ENCODE data around the gene STRA8. TPM values are rescaled to one million over a fixed set of nuclear protein-coding genes. Genes with fewer than 3 reads are reported as not detected.

The STRA8 gene
- total RNA-seq, 2 experiments from 2014 or later: not detected

GRCh38 chr7:135195156-135195555 lies 38.5 kb upstream of the STRA8 start:
- H3K4me1 Mint-ChIP-seq (ENCODE audit: low read depth): peaks cover 7% of the 10 kb centered on the region
- H3K27ac Mint-ChIP-seq: no peak overlapping the region
- no peak overlapping the region for H3K4me3 Mint-ChIP-seq
- no peaks in the 10 kb centered on the region for H3K27me3 Mint-ChIP-seq
- intact Hi-C loops (cut with micrococcal nuclease): no loop called here
- CTCF ChIA-PET: no interaction called here
- POLR2A ChIA-PET: no interaction called here
- H3K36me3 Mint-ChIP-seq: peaks cover 51% of the 10 kb centered on the region
- DNase-seq: no peak
- H3K9me3 Mint-ChIP-seq: no peaks in the 10 kb centered on the region

GRCh38 chr7:135195968-135196629 lies 37.5 kb upstream of the STRA8 start:
- DNase-seq: no peak
- Mint-ChIP-seq H3K9me3 (no peaks in the 10 kb centered on the region), H3K27ac (no peak overlapping the region), H3K4me1 (ENCODE audit: low read depth) (peaks cover 7% of the 10 kb centered on the region), H3K27me3 (no peaks in the 10 kb centered on the region), H3K36me3 (peaks cover 50% of the 10 kb centered on the region), H3K4me3 (no peak overlapping the region)
- ChIA-PET CTCF (no interaction called here), POLR2A (interaction anchor here (1.1 kb wide), 1 partner anchor 15 kb away, joined by 5 read pairs; the partner anchor contains the start of gene WDR91)
- intact Hi-C loops (cut with micrococcal nuclease): no loop called here

- peaks cover 52% of the 10 kb centered on the region for H3K36me3 Mint-ChIP-seq
- DNase-seq: no peak
These were observed 36.3 kb upstream of the STRA8 start for GRCh38 chr7:135197343-135197742.

GRCh38 chr7:135197906-135198655 lies 35.6 kb upstream of the STRA8 start:
- no peak overlapping the region for H3K27ac Mint-ChIP-seq
- CTCF ChIA-PET: interaction anchor here (1.4 kb wide), 1 partner anchor 447 kb away, joined by 7 read pairs; no protein-coding TSS in a partner anchor
- H3K36me3 Mint-ChIP-seq: peaks cover 48% of the 10 kb centered on the region
- no peak overlapping the region for H3K4me3 Mint-ChIP-seq
- POLR2A ChIA-PET: no interaction called here
- DNase-seq: no peak
- H3K4me1 Mint-ChIP-seq (ENCODE audit: low read depth): peaks cover 15% of the 10 kb centered on the region
- no peaks in the 10 kb centered on the region for H3K27me3 Mint-ChIP-seq
- intact Hi-C loops (cut with micrococcal nuclease): no loop called here
- no peaks in the 10 kb centered on the region for H3K9me3 Mint-ChIP-seq

More at GRCh38 chr7:135197343-135197742, 36.3 kb upstream of the STRA8 start:
- Mint-ChIP-seq H3K9me3 (no peaks in the 10 kb centered on the region), H3K4me3 (no peak overlapping the region), H3K27ac (no peak overlapping the region), H3K27me3 (no peaks in the 10 kb centered on the region), H3K4me1 (ENCODE audit: low read depth) (peaks cover 12% of the 10 kb centered on the region)
- intact Hi-C loops (cut with micrococcal nuclease): no loop called here
- POLR2A ChIA-PET: no interaction called here
- CTCF ChIA-PET: no interaction called here

GRCh38 chr7:135199439-135199838 lies 34.2 kb upstream of the STRA8 start:
- H3K27ac Mint-ChIP-seq: no peak overlapping the region
- no peak overlapping the region for H3K4me3 Mint-ChIP-seq
- ChIA-PET POLR2A (no interaction called here), CTCF (no interaction called here)
- H3K27me3 Mint-ChIP-seq: no peaks in the 10 kb centered on the region
- intact Hi-C loops (cut with micrococcal nuclease): no loop called here
- peaks cover 18% of the 10 kb centered on the region for H3K4me1 Mint-ChIP-seq (ENCODE audit: low read depth)
- peaks cover 47% of the 10 kb centered on the region for H3K36me3 Mint-ChIP-seq
- no peak for DNase-seq
- no peaks in the 10 kb centered on the region for H3K9me3 Mint-ChIP-seq

GRCh38 chr7:135200821-135201331 lies 32.8 kb upstream of the STRA8 start:
- Mint-ChIP-seq H3K27me3 (no peaks in the 10 kb centered on the region), H3K9me3 (no peaks in the 10 kb centered on the region), H3K4me1 (ENCODE audit: low read depth) (peaks cover 18% of the 10 kb centered on the region), H3K27ac (no peak overlapping the region), H3K36me3 (peaks cover 51% of the 10 kb centered on the region), H3K4me3 (no peak overlapping the region)
- ChIA-PET POLR2A (no interaction called here), CTCF (no interaction called here)
- intact Hi-C loops (cut with micrococcal nuclease): no loop called here
- DNase-seq: no peak

GRCh38 chr7:135201350-135201749 lies 32.3 kb upstream of the STRA8 start:
- H3K4me1 Mint-ChIP-seq (ENCODE audit: low read depth): peaks cover 20% of the 10 kb centered on the region
- DNase-seq: no peak
- POLR2A ChIA-PET: no interaction called here
- no peaks in the 10 kb centered on the region for H3K9me3 Mint-ChIP-seq
- no peaks in the 10 kb centered on the region for H3K27me3 Mint-ChIP-seq
- H3K4me3 Mint-ChIP-seq: no peak overlapping the region
- intact Hi-C loops (cut with micrococcal nuclease): no loop called here
- H3K36me3 Mint-ChIP-seq: peaks cover 53% of the 10 kb centered on the region
- no peak overlapping the region for H3K27ac Mint-ChIP-seq
- CTCF ChIA-PET: interaction anchor here (1.2 kb wide), 1 partner anchor 30 kb away, joined by 3 read pairs; the partner anchor contains the start of gene CYREN

GRCh38 chr7:135204341-135204749 lies 29.3 kb upstream of the STRA8 start:
- no peak for DNase-seq
- peaks cover 45% of the 10 kb centered on the region for H3K36me3 Mint-ChIP-seq
- ChIA-PET CTCF (interaction anchor here (1.1 kb wide), 1 partner anchor 75 kb away, joined by 3 read pairs; no protein-coding TSS in a partner anchor), POLR2A (interaction anchor here (0.6 kb wide), 1 partner anchor 37 kb away, joined by 3 read pairs; no protein-coding TSS in a partner anchor)
- no peak overlapping the region for H3K27ac Mint-ChIP-seq
- intact Hi-C loops (cut with micrococcal nuclease): no loop called here
- no peaks in the 10 kb centered on the region for H3K9me3 Mint-ChIP-seq
- H3K27me3 Mint-ChIP-seq: no peaks in the 10 kb centered on the region
- H3K4me3 Mint-ChIP-seq: no peak overlapping the region
- peaks cover 30% of the 10 kb centered on the region for H3K4me1 Mint-ChIP-seq (ENCODE audit: low read depth)

GRCh38 chr7:135204876-135205275 lies 28.8 kb upstream of the STRA8 start:
- no peaks in the 10 kb centered on the region for H3K9me3 Mint-ChIP-seq
- intact Hi-C loops (cut with micrococcal nuclease): no loop called here
- ChIA-PET POLR2A (interaction anchor here (0.6 kb wide), 1 partner anchor 37 kb away, joined by 3 read pairs; no protein-coding TSS in a partner anchor), CTCF (interaction anchor here (1.1 kb wide), 1 partner anchor 75 kb away, joined by 3 read pairs; no protein-coding TSS in a partner anchor)
- H3K36me3 Mint-ChIP-seq: peaks cover 44% of the 10 kb centered on the region
- no peak for DNase-seq
- H3K4me3 Mint-ChIP-seq: no peak overlapping the region
- H3K27ac Mint-ChIP-seq: no peak overlapping the region
- H3K4me1 Mint-ChIP-seq (ENCODE audit: low read depth): peaks cover 30% of the 10 kb centered on the region
- H3K27me3 Mint-ChIP-seq: no peaks in the 10 kb centered on the region

GRCh38 chr7:135205850-135206249 lies 27.8 kb upstream of the STRA8 start:
- DNase-seq: no peak
- Mint-ChIP-seq H3K4me3 (no peak overlapping the region), H3K4me1 (ENCODE audit: low read depth) (peaks cover 34% of the 10 kb centered on the region), H3K27me3 (no peaks in the 10 kb centered on the region), H3K27ac (no peak overlapping the region), H3K36me3 (peaks cover 40% of the 10 kb centered on the region), H3K9me3 (no peaks in the 10 kb centered on the region)
- ChIA-PET CTCF (no interaction called here), POLR2A (no interaction called here)
- intact Hi-C loops (cut with micrococcal nuclease): no loop called here

- no peaks in the 10 kb centered on the region for H3K9me3 Mint-ChIP-seq
- no peak overlapping the region for H3K27ac Mint-ChIP-seq
- H3K4me3 Mint-ChIP-seq: no peak overlapping the region
- peaks cover 33% of the 10 kb centered on the region for H3K4me1 Mint-ChIP-seq (ENCODE audit: low read depth)
- POLR2A ChIA-PET: no interaction called here
- no peak for DNase-seq
- H3K27me3 Mint-ChIP-seq: no peaks in the 10 kb centered on the region
- peaks cover 32% of the 10 kb centered on the region for H3K36me3 Mint-ChIP-seq
- CTCF ChIA-PET: no interaction called here
- intact Hi-C loops (cut with micrococcal nuclease): no loop called here
These were observed 26.7 kb upstream of the STRA8 start for GRCh38 chr7:135206941-135207391.

- ChIA-PET CTCF (no interaction called here), POLR2A (no interaction called here)
- Mint-ChIP-seq H3K4me1 (ENCODE audit: low read depth) (peaks cover 29% of the 10 kb centered on the region), H3K27ac (no peak overlapping the region), H3K4me3 (no peak overlapping the region), H3K27me3 (no peaks in the 10 kb centered on the region), H3K36me3 (peaks cover 27% of the 10 kb centered on the region), H3K9me3 (no peaks in the 10 kb centered on the region)
- intact Hi-C loops (cut with micrococcal nuclease): no loop called here
- no peak for DNase-seq
These were observed 26.1 kb upstream of the STRA8 start for GRCh38 chr7:135207406-135208101.

Data from activated CD4-positive, alpha-beta memory T cell treated with anti-CD3 and anti-CD28 coated beads for 36 hours (primary cell).